ENCODE measurements around the gene CDR2. TPM values are rescaled to one million over a fixed set of nuclear protein-coding genes. Genes with fewer than 3 reads are reported as not detected.

CDR2 gene
- 37.9 and 38.1 TPM in 2 replicates for total RNA-seq

DNA sequence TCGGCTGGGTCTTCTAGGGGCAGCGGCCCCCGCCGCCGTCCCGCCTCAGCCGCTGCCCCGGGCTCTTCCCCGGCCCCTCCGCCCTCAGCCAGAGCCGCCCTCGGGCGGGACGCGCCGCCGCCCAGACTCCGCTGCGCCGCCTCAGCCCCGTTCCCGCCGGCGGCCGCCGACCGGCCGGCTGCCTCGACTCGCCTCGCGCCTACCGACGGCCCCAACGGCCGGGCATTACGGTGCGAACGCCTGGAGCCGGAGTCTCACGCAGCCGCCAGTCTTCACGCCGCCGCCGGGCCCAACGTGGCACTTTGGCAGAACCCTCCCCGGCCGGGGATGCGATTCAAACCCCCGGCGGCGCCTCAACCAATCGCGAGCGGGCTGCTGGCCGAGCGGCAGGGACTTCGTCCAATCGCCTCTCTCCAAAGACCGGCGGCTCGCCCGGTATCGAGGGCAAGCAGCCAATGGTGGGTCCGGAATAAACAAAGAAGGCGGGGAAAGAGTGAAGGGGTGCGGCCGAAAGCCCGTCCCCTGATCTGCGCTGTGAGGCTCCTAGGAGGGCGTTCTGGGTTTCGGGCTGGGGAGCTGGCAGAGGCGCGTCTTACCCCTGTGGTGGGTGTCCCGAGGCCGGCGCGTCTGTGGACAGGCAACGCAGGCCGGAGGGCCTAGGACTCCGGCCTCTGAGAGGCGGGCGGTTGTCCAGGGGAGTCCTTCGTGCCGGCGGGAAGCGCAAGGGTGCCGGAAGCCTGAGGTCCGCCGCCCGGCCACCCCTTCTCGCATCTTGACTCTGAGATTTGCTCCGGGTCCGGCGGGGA lies at the start of gene CDR2:
CDR2 (minus strand) TSS at position 309 of the 806 bp plus-strand sequence. CDS start 310 bp downstream, outside the sequence.

GRCh38 chr16:22297114-22297870 lies 77.1 kb downstream of the CDR2 start, which contains the start of gene POLR3E:
Gene POLR3E (plus strand): TSS chr16:22297409. CDS start chr16:22302969, 5,560 bp downstream.

Other genes starting within 250 kb of the CDR2 start
- not detected in 2 replicates for gene SDR42E2, start 212.1 kb downstream of the CDR2 start, total RNA-seq
- gene EEF2K, start 168.3 kb downstream of the CDR2 start, total RNA-seq, result 25.3 and 37.9 TPM in 2 replicates
- 60.5 and 100 TPM in 2 replicates for gene POLR3E, start 77.2 kb downstream of the CDR2 start, total RNA-seq
- 60.5 and 79.4 TPM in 2 replicates for gene NPIPB5, start 136.3 kb upstream of the CDR2 start, total RNA-seq

Measured in smooth muscle cell of the pulmonary artery (primary cell).